ENCODE results near the gene SMARCD3.

SMARCD3 gene

GRCh38 chr7:151248346-151249033, at the start of gene SMARCD3:
Gene SMARCD3 (minus strand): TSS chr7:151248694. CDS start chr7:151248562, 132 bp downstream.
- Histone ChIP-seq H3F3A (ENCODE audit: insufficient read depth, low read length) (no peaks in the 10 kb centered on the region), H3K4me1 (ENCODE audit: insufficient read depth, low read length, severe bottlenecking) (peaks cover 36% of the 10 kb centered on the region), H3K9me3 (ENCODE audit: low read length) (no peaks in the 10 kb centered on the region), H2AFZ (ENCODE audit: low read length) (no peak within 1 kb of the TSS), H3K27ac (ENCODE audit: low read depth, low read length, poor library complexity, severe bottlenecking) (no peak within 1 kb of the TSS), H4K20me1 (ENCODE audit: insufficient read depth, low read length) (no peaks in the 10 kb centered on the region), H3K36me3 (ENCODE audit: insufficient read depth, low read length) (no peaks in the 10 kb centered on the region), H3K9me2 (ENCODE audit: low read depth, low read length) (no peaks in the 10 kb centered on the region), H3K27me3 (ENCODE audit: insufficient read depth, low read length) (peaks cover 29% of the 10 kb centered on the region), H3K4me2 (ENCODE audit: low read length) (peak within 1 kb of the TSS; percentile 39; the same call in 1 of the 2 replicates), H3K79me2 (ENCODE audit: insufficient read depth, low read length) (no peaks in the 10 kb centered on the region), H3K4me3 (ENCODE audit: low read depth, low read length, poor library complexity, severe bottlenecking) (no peak within 1 kb of the TSS), H3K9ac (ENCODE audit: low read length) (no peak within 1 kb of the TSS)
- TF ChIP-seq EZH2 (IDR thresholded peaks at IDR 0.05; ENCODE audit: borderline replicate concordance, low read length) (peak; percentile 99; the same call in 1 of the 2 replicates), CTCF (IDR thresholded peaks at IDR 0.05; ENCODE audit: low read length) (no peak)

GRCh38 chr7:151296202-151296992, 47.9 kb upstream of the SMARCD3 start:
- no peaks in the 10 kb centered on the region for H4K20me1 ChIP-seq (ENCODE audit: insufficient read depth, low read length)

GRCh38 chr7:151292850-151293249, 44.4 kb upstream of the SMARCD3 start:
- H3K27ac ChIP-seq (ENCODE audit: low read depth, low read length, poor library complexity, severe bottlenecking) = no peak overlapping the region
- H3K9ac ChIP-seq (ENCODE audit: low read length) = no peak overlapping the region
- no peak for TF ChIP-seq EZH2 (IDR thresholded peaks at IDR 0.05; ENCODE audit: borderline replicate concordance, low read length)
- TF ChIP-seq CTCF (IDR thresholded peaks at IDR 0.05; ENCODE audit: low read length) = no peak
- H3K9me3 ChIP-seq (ENCODE audit: low read length) = peaks cover 3% of the 10 kb centered on the region
- no peak overlapping the region for H3K4me2 ChIP-seq (ENCODE audit: low read length)
- H3K9me2 ChIP-seq (ENCODE audit: low read depth, low read length) = no peaks in the 10 kb centered on the region
- no peaks in the 10 kb centered on the region for H4K20me1 ChIP-seq (ENCODE audit: insufficient read depth, low read length)
- H3K4me3 ChIP-seq (ENCODE audit: low read depth, low read length, poor library complexity, severe bottlenecking) = no peak overlapping the region
- H3K79me2 ChIP-seq (ENCODE audit: insufficient read depth, low read length) = no peaks in the 10 kb centered on the region
- no peaks in the 10 kb centered on the region for H3K36me3 ChIP-seq (ENCODE audit: insufficient read depth, low read length)
- no peaks in the 10 kb centered on the region for H3K4me1 ChIP-seq (ENCODE audit: insufficient read depth, low read length, severe bottlenecking)
- no peaks in the 10 kb centered on the region; the same call in 1 of the 2 replicates for H3K27me3 ChIP-seq (ENCODE audit: insufficient read depth, low read length)
- no peaks in the 10 kb centered on the region for H3F3A ChIP-seq (ENCODE audit: insufficient read depth, low read length)
- no peak overlapping the region for H2AFZ ChIP-seq (ENCODE audit: low read length)

More at GRCh38 chr7:151296202-151296992, 47.9 kb upstream of the SMARCD3 start:
- Histone ChIP-seq H3K27me3 (ENCODE audit: insufficient read depth, low read length) (no peaks in the 10 kb centered on the region; the same call in 1 of the 2 replicates), H3K9me3 (ENCODE audit: low read length) (peaks cover 3% of the 10 kb centered on the region), H3K4me1 (ENCODE audit: insufficient read depth, low read length, severe bottlenecking) (no peaks in the 10 kb centered on the region), H3F3A (ENCODE audit: insufficient read depth, low read length) (no peaks in the 10 kb centered on the region), H3K4me2 (ENCODE audit: low read length) (no peak overlapping the region), H3K27ac (ENCODE audit: low read depth, low read length, poor library complexity, severe bottlenecking) (no peak overlapping the region), H3K9ac (ENCODE audit: low read length) (no peak overlapping the region), H3K4me3 (ENCODE audit: low read depth, low read length, poor library complexity, severe bottlenecking) (no peak overlapping the region), H3K9me2 (ENCODE audit: low read depth, low read length) (no peaks in the 10 kb centered on the region), H2AFZ (ENCODE audit: low read length) (no peak overlapping the region), H3K79me2 (ENCODE audit: insufficient read depth, low read length) (no peaks in the 10 kb centered on the region), H3K36me3 (ENCODE audit: insufficient read depth, low read length) (no peaks in the 10 kb centered on the region)
- TF ChIP-seq EZH2 (IDR thresholded peaks at IDR 0.05; ENCODE audit: borderline replicate concordance, low read length) = no peak
- no peak for TF ChIP-seq CTCF (IDR thresholded peaks at IDR 0.05; ENCODE audit: low read length)
